HCT116 (cell line): ENCODE measurements around the gene CTNNA1. TPM values are rescaled to one million over a fixed set of nuclear protein-coding genes. Genes with fewer than 3 reads are reported as not detected.
A peak's percentile ranks its signal among the peaks of the same experiment; 100 is the strongest.

Experiments
- ATAC-seq: fragments of 200-7000 bp; cut with Tn5 transposase; 2 replicates; pipeline ENCODE4 v1.9.1; 2020; ENCODE audit warnings: mild to moderate bottlenecking, moderate library complexity
- BruUV-seq: library from RNA; stranded (reverse); fragments of 400-500 nt; replicated peaks from 2 replicates; lab custom pipeline; 2021; lab: Mats Ljungman, UMichigan
- CTCF ChIA-PET: fragments of 300-600 bp; sonication (Branson Sonifier 250); formaldehyde crosslinking; loops from one replicate; lab custom pipeline; 2021; ENCODE audit warnings: antibody characterized with exemption; lab: Charles Lee
- POLR2A ChIA-PET: fragments of 300-600, 350-600 bp; sonication (Branson Sonifier 250); formaldehyde crosslinking; loops from one replicate; lab custom pipeline; 2021; ENCODE audit warnings: antibody characterized with exemption; lab: Charles Lee
- RAD21 ChIA-PET, 2 experiments: fragments of 300-600 bp; sonication (Branson Sonifier 250); formaldehyde crosslinking; loops; one replicate each; lab custom pipeline; 2023; ENCODE audit warnings: low total read pairs in 2 of 2; ENCODE audit not compliant: uncharacterized antibody in 2 of 2, unreplicated experiment in 2 of 2, low non-redundant PET in 1 of 2; lab: Charles Lee
- DNase-seq: peaks from one replicate; pipeline ENCODE4 v3.0.0-alpha.2; 2010; ENCODE audit warnings: low read depth, low spot score
- H2AFZ ChIP-seq: fragments of 200-600 bp; shearing (Covaris generic), sonication (generic); 2 replicates; pipeline ENCODE4 v1.6.1; 2017; ENCODE audit warnings: low read depth, mixed run types, mixed read lengths, antibody characterized with exemption, low read length; ENCODE audit not compliant: poor library complexity, severe bottlenecking
- H3K27ac ChIP-seq: 2 replicates; pipeline ENCODE4 v1.5.1; 2012; ENCODE audit warnings: low read depth, low read length
- H3K27me3 ChIP-seq: fragments of 200-600 bp; sonication (generic); 2 replicates; pipeline ENCODE4 v1.6.1; 2016; ENCODE audit warnings: mixed run types, low read length, mixed read lengths; ENCODE audit not compliant: insufficient read depth
- H3K36me3 ChIP-seq, 2 experiments: fragments of 200-500 bp in 1 of 2; fragments of 200-600 bp in 1 of 2; sonication (Bioruptor generic) in 1 of 2; sonication (generic) in 1 of 2; 2 replicates each; pipeline versions ENCODE4 v1.5.1 to v1.6.1; 2014 to 2016; ENCODE audit warnings: low read length in 2 of 2, inconsistent platforms in 1 of 2, mixed read lengths in 1 of 2, mixed run types in 1 of 2; ENCODE audit not compliant: insufficient read depth in 2 of 2, control insufficient read depth in 1 of 2
- H3K4me1 ChIP-seq, 2 experiments: fragments of 200-600 bp in 1 of 2; sonication (generic) in 1 of 2; 2 replicates each; pipeline versions ENCODE4 v1.5.1 to v1.6.1; 2012 to 2017; ENCODE audit warnings: low read length in 2 of 2, inconsistent platforms in 1 of 2, mild to moderate bottlenecking in 1 of 2, mixed read lengths in 1 of 2, mixed run types in 1 of 2, moderate library complexity in 1 of 2; ENCODE audit not compliant: insufficient read depth in 2 of 2, control insufficient read depth in 1 of 2
- H3K4me2 ChIP-seq: fragments of 200-600 bp; sonication (generic); 2 replicates; pipeline ENCODE4 v1.6.1; 2017; ENCODE audit warnings: mixed run types, low read length, mixed read lengths
- H3K4me3 ChIP-seq, 2 experiments: fragments of 200-600 bp in 1 of 2; sonication (generic) in 1 of 2; replicated peaks in 1 of 2; 2 replicates each; pipeline ENCODE4 v1.5.1; 2011 to 2016; ENCODE audit warnings: low read length in 2 of 2, control low read depth in 1 of 2, low read depth in 1 of 2, mild to moderate bottlenecking in 1 of 2, mixed read lengths in 1 of 2, mixed run types in 1 of 2
- H3K79me2 ChIP-seq: fragments of 200-600 bp; sonication (generic); 2 replicates; pipeline ENCODE4 v1.6.1; 2017; ENCODE audit warnings: mild to moderate bottlenecking, mixed run types, low read length, moderate library complexity, mixed read lengths; ENCODE audit not compliant: insufficient read depth
- H3K9ac ChIP-seq: fragments of 200-600 bp; sonication (generic); 2 replicates; pipeline ENCODE4 v1.6.1; 2016; ENCODE audit warnings: low read length, mixed read lengths
- H3K9me2 ChIP-seq: fragments of 200-600 bp; sonication (generic), shearing (Covaris generic); 2 replicates; pipeline ENCODE4 v1.6.1; 2017; ENCODE audit warnings: mixed run types, mild to moderate bottlenecking, moderate library complexity; ENCODE audit not compliant: insufficient read depth
- H3K9me3 ChIP-seq, 2 experiments: fragments of 200-500 bp in 1 of 2; fragments of 200-600 bp in 1 of 2; sonication (Bioruptor generic) in 1 of 2; sonication (generic) in 1 of 2; 2 replicates each; pipeline ENCODE4 v1.6.1; 2014 to 2017; ENCODE audit warnings: low read length in 2 of 2, mixed read lengths in 2 of 2, inconsistent platforms in 1 of 2, low read depth in 1 of 2, mild to moderate bottlenecking in 1 of 2, mixed run types in 1 of 2, moderate library complexity in 1 of 2; ENCODE audit not compliant: control insufficient read depth in 1 of 2, insufficient read depth in 1 of 2
- H4K20me1 ChIP-seq: fragments of 200-600 bp; sonication (generic), shearing (Covaris generic); 2 replicates; pipeline ENCODE4 v1.6.1; 2017; ENCODE audit warnings: mixed run types, mild to moderate bottlenecking, moderate library complexity; ENCODE audit not compliant: insufficient read depth
- ATF3 ChIP-seq: IDR thresholded peaks from 2 replicates; pipeline ENCODE4 v1.6.1; 2012
- CBX3 ChIP-seq: IDR thresholded peaks from 2 replicates; pipeline ENCODE4 v1.6.1; 2012; ENCODE audit warnings: low read depth
- CTCF ChIP-seq, 3 experiments: fragments of 200-600 bp in 1 of 3; sonication (generic) in 1 of 3; IDR thresholded peaks in 2 of 3; conservative IDR thresholded peaks in 1 of 3; 2 replicates each; pipeline ENCODE4 v1.5.1; 2012 to 2017; ENCODE audit warnings: low read depth in 2 of 3, low read length in 2 of 3, antibody characterized with exemption in 1 of 3, borderline replicate concordance in 1 of 3, control low read depth in 1 of 3, mild to moderate bottlenecking in 1 of 3, mixed read lengths in 1 of 3, mixed run types in 1 of 3, moderate library complexity in 1 of 3; ENCODE audit not compliant: insufficient read depth in 1 of 3
- ELF1 ChIP-seq: IDR thresholded peaks from 2 replicates; pipeline ENCODE4 v1.6.1; 2012; ENCODE audit warnings: low read depth, borderline replicate concordance
- EZH2phosphoT487 ChIP-seq: fragments of 200-600 bp; IDR thresholded peaks from 2 replicates; pipeline ENCODE4 v1.6.1; 2018; ENCODE audit warnings: antibody characterized with exemption, borderline replicate concordance
- JUND ChIP-seq: IDR thresholded peaks from 2 replicates; pipeline ENCODE4 v1.6.1; 2012
- MAX ChIP-seq: IDR thresholded peaks from 2 replicates; pipeline ENCODE4 v1.6.1; 2012
- POLR2A ChIP-seq: IDR thresholded peaks from 2 replicates; pipeline ENCODE4 v1.7.0; 2011; ENCODE audit warnings: borderline replicate concordance; ENCODE audit not compliant: insufficient read depth, insufficient read length; ENCODE audit errors: extremely low read depth
- POLR2AphosphoS5 ChIP-seq: IDR thresholded peaks from 2 replicates; pipeline ENCODE4 v1.6.1; 2011; ENCODE audit warnings: mild to moderate bottlenecking, low read depth, low read length, moderate library complexity
- RAD21 ChIP-seq: IDR thresholded peaks from 2 replicates; pipeline ENCODE4 v1.6.1; 2012; ENCODE audit warnings: low read depth, mild to moderate bottlenecking
- REST ChIP-seq: IDR thresholded peaks from 2 replicates; pipeline ENCODE4 v1.6.1; 2012; ENCODE audit warnings: low read depth
- SIN3A ChIP-seq: IDR thresholded peaks from 2 replicates; pipeline ENCODE4 v1.6.1; 2012; ENCODE audit warnings: low read depth
- SP1 ChIP-seq: IDR thresholded peaks from 2 replicates; pipeline ENCODE4 v1.6.1; 2012; ENCODE audit warnings: low read depth
- SRF ChIP-seq: IDR thresholded peaks from 2 replicates; pipeline ENCODE4 v1.6.1; 2012; ENCODE audit warnings: low read depth
- TCF7L2 ChIP-seq: IDR thresholded peaks from 2 replicates; pipeline ENCODE4 v1.7.0; 2011; ENCODE audit warnings: borderline replicate concordance, inconsistent platforms; ENCODE audit not compliant: insufficient read depth, insufficient read length; ENCODE audit errors: extremely low read depth
- YY1 ChIP-seq: IDR thresholded peaks from 2 replicates; pipeline ENCODE4 v1.6.1; 2011; ENCODE audit warnings: low read length, low read depth, moderate library complexity, mild to moderate bottlenecking; ENCODE audit not compliant: insufficient replicate concordance; ENCODE audit errors: extremely low read depth
- ZFX ChIP-seq: fragments of 450-650 bp; IDR thresholded peaks from 2 replicates; pipeline ENCODE4 v1.6.1; 2017
- ZNF274 ChIP-seq: fragments of 200-500 bp; sonication (Bioruptor generic); IDR thresholded peaks from 2 replicates; pipeline ENCODE4 v1.6.1; 2014; ENCODE audit warnings: mild to moderate bottlenecking, low read depth, low read length, inconsistent platforms
- intact Hi-C: fragments of 100-400 bp; cut with micrococcal nuclease; formaldehyde crosslinking; loops from 2 replicates; pipeline ENCODE4 v1.10.0; 2022
- total RNA-seq: library from RNA; stranded (reverse); gene quantifications from one replicate; pipeline ENCODE4 v1.2.1, GENCODE V29; 2021; ENCODE audit not compliant: unreplicated experiment

The CTNNA1 gene
- total RNA-seq, 1 experiment from 2014 or later, result 313 TPM

GRCh38 chr5:138725153-138725817 lies 27.9 kb upstream of the CTNNA1 start:
- ATAC-seq, result peak; percentile 99
- peak; percentile 86 for DNase-seq
- no peaks in the 10 kb centered on the region for H3K9me3 ChIP-seq
- no TSS peak for BruUV-seq
- RAD21 ChIA-PET, result interaction anchor here (0.9 to 1.2 kb wide), 2 partner anchors 28 to 64 kb away, joined by 3 read pairs; partner anchors contain the start of gene CTNNA1 (in 1 of the 2)
- peak overlapping the region; percentile 69 for H3K27ac ChIP-seq
- H3K4me3 ChIP-seq, result peak overlapping the region in 1 of 2 experiments; percentile 28; a peak in 2 of 4 replicates
- POLR2A ChIA-PET, result interaction anchor here (0.6 to 1.5 kb wide), 9 partner anchors 10 to 569 kb away, joined by 3 to 14 read pairs (median 3); partner anchors contain the start of gene MATR3
- intact Hi-C loops, result loop anchor here (1.0 to 2.0 kb wide), 2 partner anchors 20 to 28 kb away; partner anchors contain the start of gene CTNNA1
- peaks cover 19 to 22% of the 10 kb centered on the region in 2 experiments for H3K4me1 ChIP-seq
- peak overlapping the region; percentile 56 for H2AFZ ChIP-seq
- no peaks in the 10 kb centered on the region for H3K9me2 ChIP-seq
- H3K79me2 ChIP-seq, result no peaks in the 10 kb centered on the region
- no peaks in the 10 kb centered on the region for H4K20me1 ChIP-seq
- H3K36me3 ChIP-seq, result no peaks in the 10 kb centered on the region
- CTCF ChIA-PET, result interaction anchor here (0.7 to 2.3 kb wide), 14 partner anchors 10 to 146 kb away, joined by 3 to 15 read pairs (median 5); partner anchors contain the start of gene CTNNA1
- H3K9ac ChIP-seq, result peak overlapping the region; percentile 29
- peak overlapping the region; percentile 74 for H3K4me2 ChIP-seq
- no peaks in the 10 kb centered on the region for H3K27me3 ChIP-seq
- no peak for TF ChIP-seq POLR2A
- TF ChIP-seq JUND, result peak; percentile 19; the same call in 1 of the 2 replicates
- peak; percentile 62 for TF ChIP-seq MAX
- TF ChIP-seq CBX3, result peak; percentile 95
- no peak for TF ChIP-seq EZH2phosphoT487
- TF ChIP-seq REST, result no peak
- no peak for TF ChIP-seq ZNF274
- TF ChIP-seq SRF, result no peak
- TF ChIP-seq SP1, result peak; percentile 92
- peak; percentile 63 for TF ChIP-seq POLR2AphosphoS5
- peak; percentile 75 for TF ChIP-seq YY1
- no peak for TF ChIP-seq ZFX
- no peak for TF ChIP-seq ATF3
- TF ChIP-seq RAD21, result peak; percentile 78
- peak; percentile 65 to 74 (median 71); a peak in 5 of 6 replicates for TF ChIP-seq CTCF (IDR thresholded peaks at IDR 0.05 in 2 of 3, conservative IDR thresholded peaks at IDR 0.05 in 1 of 3; ENCODE audit: borderline replicate concordance in 1 of 3, insufficient read depth in 1 of 3, low read depth in 2 of 3, low read length in 2 of 3)
- no peak for TF ChIP-seq TCF7L2
- TF ChIP-seq ELF1, result no peak
- no peak for TF ChIP-seq SIN3A
